ENCODE results near the gene PIGO.

The PIGO gene

DNA sequence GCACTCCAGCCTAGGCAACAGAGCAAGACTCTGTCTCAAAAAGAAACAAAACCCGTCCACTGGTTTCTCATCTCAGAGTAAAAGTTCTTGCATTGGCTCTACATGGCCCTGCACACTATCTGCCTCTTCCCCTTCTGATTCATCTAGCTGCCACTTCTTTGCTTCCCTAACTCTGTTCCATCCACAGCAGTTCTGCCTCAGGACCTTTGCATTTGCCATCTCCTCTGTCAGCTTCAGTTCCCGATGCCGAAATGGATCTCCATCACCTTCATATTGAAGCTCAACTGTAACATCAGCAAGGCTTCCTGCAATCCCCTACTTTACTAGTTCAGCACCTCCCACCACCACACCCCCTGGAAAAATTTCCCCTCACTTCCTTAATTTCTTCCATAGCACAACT lies 1.2 kb upstream of the PIGO start:
- H3K9me2 ChIP-seq (ENCODE audit: low read depth, low read length) = no peaks in the 10 kb centered on the region
- peaks cover 6% of the 10 kb centered on the region for H3K79me2 ChIP-seq (ENCODE audit: insufficient read depth, low read length)
- H3K4me1 ChIP-seq (ENCODE audit: insufficient read depth, low read length, severe bottlenecking) = peaks cover 29% of the 10 kb centered on the region
- H3K4me2 ChIP-seq (ENCODE audit: low read length) = no peak overlapping the region
- no peak overlapping the region for H3K4me3 ChIP-seq (ENCODE audit: low read depth, low read length, poor library complexity, severe bottlenecking)
- no peaks in the 10 kb centered on the region for H4K20me1 ChIP-seq (ENCODE audit: insufficient read depth, low read length)
- H3K9ac ChIP-seq (ENCODE audit: low read length) = no peak overlapping the region
- no peak overlapping the region for H2AFZ ChIP-seq (ENCODE audit: low read length)
- TF ChIP-seq, protein P1, sequence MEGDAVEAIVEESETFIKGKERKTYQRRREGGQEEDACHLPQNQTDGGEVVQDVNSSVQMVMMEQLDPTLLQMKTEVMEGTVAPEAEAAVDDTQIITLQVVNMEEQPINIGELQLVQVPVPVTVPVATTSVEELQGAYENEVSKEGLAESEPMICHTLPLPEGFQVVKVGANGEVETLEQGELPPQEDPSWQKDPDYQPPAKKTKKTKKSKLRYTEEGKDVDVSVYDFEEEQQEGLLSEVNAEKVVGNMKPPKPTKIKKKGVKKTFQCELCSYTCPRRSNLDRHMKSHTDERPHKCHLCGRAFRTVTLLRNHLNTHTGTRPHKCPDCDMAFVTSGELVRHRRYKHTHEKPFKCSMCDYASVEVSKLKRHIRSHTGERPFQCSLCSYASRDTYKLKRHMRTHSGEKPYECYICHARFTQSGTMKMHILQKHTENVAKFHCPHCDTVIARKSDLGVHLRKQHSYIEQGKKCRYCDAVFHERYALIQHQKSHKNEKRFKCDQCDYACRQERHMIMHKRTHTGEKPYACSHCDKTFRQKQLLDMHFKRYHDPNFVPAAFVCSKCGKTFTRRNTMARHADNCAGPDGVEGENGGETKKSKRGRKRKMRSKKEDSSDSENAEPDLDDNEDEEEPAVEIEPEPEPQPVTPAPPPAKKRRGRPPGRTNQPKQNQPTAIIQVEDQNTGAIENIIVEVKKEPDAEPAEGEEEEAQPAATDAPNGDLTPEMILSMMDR (IDR thresholded peaks at IDR 0.05; ENCODE audit: low read length) = no peak
- TF ChIP-seq EZH2 (IDR thresholded peaks at IDR 0.05; ENCODE audit: borderline replicate concordance, low read length) = no peak
- H3K36me3 ChIP-seq (ENCODE audit: insufficient read depth, low read length) = peaks cover 37% of the 10 kb centered on the region
- H3K27ac ChIP-seq (ENCODE audit: low read depth, low read length, poor library complexity, severe bottlenecking) = no peak overlapping the region
- H3K27me3 ChIP-seq (ENCODE audit: insufficient read depth, low read length) = no peaks in the 10 kb centered on the region
- H3K9me3 ChIP-seq (ENCODE audit: low read length) = no peaks in the 10 kb centered on the region
- no peaks in the 10 kb centered on the region for H3F3A ChIP-seq (ENCODE audit: insufficient read depth, low read length)

DNA sequence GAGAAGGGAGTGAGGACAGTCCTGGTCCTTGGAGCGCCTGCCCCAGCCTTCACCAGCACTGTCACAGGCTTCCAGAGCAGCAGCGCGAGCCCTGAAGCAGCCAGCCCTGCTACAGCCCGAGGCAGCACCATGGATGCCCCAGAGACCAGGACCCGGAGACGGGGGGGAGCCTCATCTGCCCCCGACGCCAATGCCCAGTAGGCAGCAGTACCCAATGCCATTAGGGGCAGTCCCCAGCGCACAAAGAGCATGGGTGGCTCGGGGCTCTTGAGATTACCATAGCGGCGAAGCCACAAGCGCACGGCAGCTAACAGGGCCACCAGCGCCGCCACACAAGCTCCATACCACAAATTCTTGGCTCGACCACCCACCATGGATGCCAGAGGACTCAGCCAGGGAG lies 4.9 kb downstream of the PIGO start:
- no peaks in the 10 kb centered on the region for H3K9me2 ChIP-seq (ENCODE audit: low read depth, low read length)
- no peak overlapping the region for H3K4me2 ChIP-seq (ENCODE audit: low read length)
- H4K20me1 ChIP-seq (ENCODE audit: insufficient read depth, low read length) = no peaks in the 10 kb centered on the region
- no peaks in the 10 kb centered on the region for H3F3A ChIP-seq (ENCODE audit: insufficient read depth, low read length)
- H3K9ac ChIP-seq (ENCODE audit: low read length) = no peak overlapping the region
- peaks cover 54% of the 10 kb centered on the region for H3K36me3 ChIP-seq (ENCODE audit: insufficient read depth, low read length)
- no peak overlapping the region for H3K27ac ChIP-seq (ENCODE audit: low read depth, low read length, poor library complexity, severe bottlenecking)
- H3K9me3 ChIP-seq (ENCODE audit: low read length) = no peaks in the 10 kb centered on the region
- no peaks in the 10 kb centered on the region for H3K27me3 ChIP-seq (ENCODE audit: insufficient read depth, low read length)
- H3K4me1 ChIP-seq (ENCODE audit: insufficient read depth, low read length, severe bottlenecking) = peaks cover 12% of the 10 kb centered on the region
- no peaks in the 10 kb centered on the region for H3K79me2 ChIP-seq (ENCODE audit: insufficient read depth, low read length)
- no peak overlapping the region for H3K4me3 ChIP-seq (ENCODE audit: low read depth, low read length, poor library complexity, severe bottlenecking)
- no peak for TF ChIP-seq EZH2 (IDR thresholded peaks at IDR 0.05; ENCODE audit: borderline replicate concordance, low read length)
- TF ChIP-seq, protein P1 (IDR thresholded peaks at IDR 0.05; ENCODE audit: low read length) = no peak
- no peak overlapping the region for H2AFZ ChIP-seq (ENCODE audit: low read length)

DNA sequence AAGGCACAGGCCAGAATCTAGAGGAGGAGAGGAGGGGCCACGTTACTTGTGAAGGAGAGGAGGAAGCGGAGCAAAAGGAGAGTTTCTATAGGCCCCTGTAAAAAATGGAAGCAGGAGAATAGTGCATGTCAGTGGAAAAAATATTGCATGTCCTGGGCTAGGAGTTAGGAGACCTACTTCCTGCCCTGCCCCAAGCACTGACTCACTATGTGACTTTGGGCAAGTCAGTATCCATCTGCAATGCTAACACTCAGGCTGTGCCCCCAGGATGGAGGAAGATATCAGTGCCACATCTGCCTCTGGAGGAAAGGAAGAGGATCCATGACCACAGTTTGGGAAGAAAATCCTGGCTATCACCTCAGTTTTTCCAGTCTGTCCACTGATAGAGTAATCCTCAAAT lies 7.0 kb downstream of the PIGO start:
- no peaks in the 10 kb centered on the region for H3K9me3 ChIP-seq (ENCODE audit: low read length)
- H3K9me2 ChIP-seq (ENCODE audit: low read depth, low read length) = no peaks in the 10 kb centered on the region
- H3K27ac ChIP-seq (ENCODE audit: low read depth, low read length, poor library complexity, severe bottlenecking) = no peak overlapping the region
- no peak overlapping the region for H2AFZ ChIP-seq (ENCODE audit: low read length)
- TF ChIP-seq, protein P1 (IDR thresholded peaks at IDR 0.05; ENCODE audit: low read length) = no peak
- H3K4me1 ChIP-seq (ENCODE audit: insufficient read depth, low read length, severe bottlenecking) = no peaks in the 10 kb centered on the region
- H3K36me3 ChIP-seq (ENCODE audit: insufficient read depth, low read length) = peaks cover 54% of the 10 kb centered on the region
- H3K4me2 ChIP-seq (ENCODE audit: low read length) = no peak overlapping the region
- no peaks in the 10 kb centered on the region for H3K27me3 ChIP-seq (ENCODE audit: insufficient read depth, low read length)
- no peak overlapping the region for H3K9ac ChIP-seq (ENCODE audit: low read length)
- H3F3A ChIP-seq (ENCODE audit: insufficient read depth, low read length) = no peaks in the 10 kb centered on the region
- H3K79me2 ChIP-seq (ENCODE audit: insufficient read depth, low read length) = no peaks in the 10 kb centered on the region
- H3K4me3 ChIP-seq (ENCODE audit: low read depth, low read length, poor library complexity, severe bottlenecking) = no peak overlapping the region
- no peaks in the 10 kb centered on the region for H4K20me1 ChIP-seq (ENCODE audit: insufficient read depth, low read length)

Measured in OCI-LY1 (cell line).